NCI-H446 (cell line): ENCODE measurements around the gene TSPAN32.
"Not testable (repeated sequence)": the region's sequence is repeated elsewhere in the genome, so short reads cannot be mapped to it uniquely, and the experiment has no call there.

Experiments
- DNase-seq, 2 experiments: peaks; one replicate each; lab custom pipeline; 2025; lab: John Stamatoyannopoulos, UW

Gene TSPAN32

GRCh38 chr11:2316169-2316962, 14.6 kb downstream of the TSPAN32 start:
- DNase-seq = no peak

- DNase-seq = no peak
Measured at GRCh38 chr11:2316963-2317244, 15.1 kb downstream of the TSPAN32 start.

GRCh38 chr11:2317354-2318050, 15.7 kb downstream of the TSPAN32 start:
- DNase-seq = no peak

- no peak for DNase-seq
Measured at GRCh38 chr11:2318123-2318522, 16.3 kb downstream of the TSPAN32 start.

GRCh38 chr11:2318707-2319106, 16.9 kb downstream of the TSPAN32 start:
- DNase-seq = no peak

- no peak for DNase-seq
Measured at GRCh38 chr11:2319791-2320472, 18.1 kb downstream of the TSPAN32 start.

- no peak for DNase-seq
Measured at GRCh38 chr11:2320568-2321310, 18.9 kb downstream of the TSPAN32 start.

- DNase-seq = no peak
Measured at GRCh38 chr11:2321311-2321683, 19.5 kb downstream of the TSPAN32 start.

- DNase-seq = no peak
Measured at GRCh38 chr11:2325123-2325522, 23.3 kb downstream of the TSPAN32 start.

- no peak for DNase-seq
Measured at GRCh38 chr11:2325719-2326118, 23.9 kb downstream of the TSPAN32 start.

GRCh38 chr11:2327032-2327431, 25.2 kb downstream of the TSPAN32 start:
- DNase-seq = no peak

- DNase-seq = no peak
Measured at GRCh38 chr11:2328021-2328420, 26.2 kb downstream of the TSPAN32 start.

- DNase-seq = no peak
Measured at GRCh38 chr11:2328656-2329354, 27.0 kb downstream of the TSPAN32 start.

- no peak for DNase-seq
Measured at GRCh38 chr11:2329551-2329950, 27.7 kb downstream of the TSPAN32 start.

GRCh38 chr11:2330696-2331095, 28.9 kb downstream of the TSPAN32 start:
- DNase-seq = no peak

GRCh38 chr11:2331404-2331803, 29.6 kb downstream of the TSPAN32 start:
- DNase-seq = no peak

- not testable (repeated sequence) for DNase-seq
Measured at GRCh38 chr11:2332569-2332968, 30.8 kb downstream of the TSPAN32 start.

GRCh38 chr11:2333486-2334205, 31.8 kb downstream of the TSPAN32 start:
- not testable (repeated sequence) for DNase-seq

GRCh38 chr11:2335286-2335685, 33.5 kb downstream of the TSPAN32 start:
- DNase-seq = not testable (repeated sequence)

GRCh38 chr11:2338760-2339159, 36.9 kb downstream of the TSPAN32 start:
- DNase-seq = not testable (repeated sequence)

- no peak for DNase-seq
Measured at GRCh38 chr11:2342557-2342956, 40.7 kb downstream of the TSPAN32 start.
